ENCODE measurements around the gene PLD1. TPM values are rescaled to one million over a fixed set of nuclear protein-coding genes. Genes with fewer than 3 reads are reported as not detected.

Gene PLD1
- total RNA-seq, 1 experiment from 2014 or later, result 32.5 TPM

DNA sequence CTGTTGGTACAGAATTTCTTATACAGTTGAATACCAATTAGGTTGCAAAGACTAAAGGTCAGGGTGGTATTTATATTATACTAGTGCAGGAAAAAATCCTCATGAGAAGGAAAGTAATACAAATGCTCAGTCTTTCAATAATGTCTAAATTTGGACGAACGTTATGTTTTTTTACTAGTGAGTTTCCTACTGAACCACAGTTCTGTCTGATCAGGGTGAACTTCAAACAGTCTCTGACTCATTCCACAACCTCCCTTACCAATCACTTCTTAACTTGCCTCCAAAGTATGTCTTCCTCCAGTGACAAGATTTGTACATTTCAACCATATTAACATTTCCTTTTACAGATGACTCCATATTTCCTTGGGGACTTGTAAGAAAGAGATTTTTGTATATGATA, 36.3 kb upstream of the PLD1 start:
- TF ChIP-seq EZH2 (IDR thresholded peaks at IDR 0.05; ENCODE audit: low read depth), result no peak
- TF ChIP-seq, protein P1, sequence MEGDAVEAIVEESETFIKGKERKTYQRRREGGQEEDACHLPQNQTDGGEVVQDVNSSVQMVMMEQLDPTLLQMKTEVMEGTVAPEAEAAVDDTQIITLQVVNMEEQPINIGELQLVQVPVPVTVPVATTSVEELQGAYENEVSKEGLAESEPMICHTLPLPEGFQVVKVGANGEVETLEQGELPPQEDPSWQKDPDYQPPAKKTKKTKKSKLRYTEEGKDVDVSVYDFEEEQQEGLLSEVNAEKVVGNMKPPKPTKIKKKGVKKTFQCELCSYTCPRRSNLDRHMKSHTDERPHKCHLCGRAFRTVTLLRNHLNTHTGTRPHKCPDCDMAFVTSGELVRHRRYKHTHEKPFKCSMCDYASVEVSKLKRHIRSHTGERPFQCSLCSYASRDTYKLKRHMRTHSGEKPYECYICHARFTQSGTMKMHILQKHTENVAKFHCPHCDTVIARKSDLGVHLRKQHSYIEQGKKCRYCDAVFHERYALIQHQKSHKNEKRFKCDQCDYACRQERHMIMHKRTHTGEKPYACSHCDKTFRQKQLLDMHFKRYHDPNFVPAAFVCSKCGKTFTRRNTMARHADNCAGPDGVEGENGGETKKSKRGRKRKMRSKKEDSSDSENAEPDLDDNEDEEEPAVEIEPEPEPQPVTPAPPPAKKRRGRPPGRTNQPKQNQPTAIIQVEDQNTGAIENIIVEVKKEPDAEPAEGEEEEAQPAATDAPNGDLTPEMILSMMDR (conservative IDR thresholded peaks at IDR 0.05), result no peak
- DNase-seq, result peak in 1 of 2 experiments; percentile 35
- Histone ChIP-seq H2AFZ (no peak overlapping the region), H3K27me3 (ENCODE audit: insufficient read depth, low read depth) (no peaks in the 10 kb centered on the region), H3K9me3 (ENCODE audit: insufficient read depth, low read depth) (peaks cover 4% of the 10 kb centered on the region; the same call in 1 of the 2 replicates), H3F3A (ENCODE audit: insufficient read depth, low read depth) (peaks cover 16% of the 10 kb centered on the region), H3K4me3 (no peak overlapping the region), H3K4me2 (no peak overlapping the region), H3K4me1 (replicated peaks; ENCODE audit: insufficient read depth) (peaks cover 19% of the 10 kb centered on the region), H3K27ac (no peak overlapping the region), H3K36me3 (ENCODE audit: low read depth) (no peaks in the 10 kb centered on the region), H3K9me2 (ENCODE audit: insufficient read depth) (no peaks in the 10 kb centered on the region), H3K79me2 (ENCODE audit: low read depth) (no peaks in the 10 kb centered on the region), H4K20me1 (ENCODE audit: insufficient read depth) (no peaks in the 10 kb centered on the region)
- intact Hi-C loops (cut with micrococcal nuclease; ENCODE audit: unreplicated experiment), result loop anchor here (10.0 kb wide), 1 partner anchor 118 kb away; no protein-coding TSS in a partner anchor
- BruUV-seq (replicated peaks), result no TSS peak
- POLR2A ChIA-PET (ENCODE audit: unreplicated experiment), result no interaction called here
- CTCF ChIA-PET, result no interaction called here

DNA sequence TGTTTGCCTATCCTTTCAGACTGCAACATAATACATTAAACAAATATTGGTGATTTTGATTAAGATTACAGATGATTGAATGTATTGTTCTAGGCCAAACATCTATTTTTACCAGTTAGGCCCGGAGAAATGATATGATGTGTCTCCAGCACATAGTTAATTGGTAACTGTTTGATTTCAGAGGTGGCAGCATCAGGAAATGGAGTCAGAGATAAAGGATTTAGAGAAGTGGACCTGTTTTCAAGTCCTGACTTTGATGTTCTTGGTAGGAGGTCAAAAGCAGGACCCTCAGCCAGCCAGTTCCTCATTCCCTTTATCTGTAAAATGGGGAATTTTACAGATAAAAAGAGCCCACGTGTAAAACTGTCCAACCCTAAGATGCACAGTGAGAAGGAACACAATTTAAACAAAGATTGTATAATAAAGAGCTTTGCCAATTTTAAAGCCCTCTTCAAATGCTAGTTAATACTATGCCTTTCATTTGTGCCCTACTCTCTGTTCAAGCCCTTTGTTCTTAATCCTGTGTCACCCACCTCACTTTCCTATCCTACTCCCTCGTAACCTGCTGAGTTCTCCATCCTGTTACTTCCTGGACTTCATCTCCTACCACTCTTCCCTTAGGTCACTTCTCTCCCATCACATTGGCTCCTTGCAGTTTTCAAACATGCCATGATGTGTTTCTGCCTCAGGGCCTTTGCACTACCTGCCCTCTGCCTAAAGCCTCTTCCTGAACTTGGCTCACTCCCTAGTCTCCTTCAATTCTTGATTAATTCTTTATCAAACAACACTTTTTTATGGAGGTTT, 35.4 kb upstream of the PLD1 start:
- no peaks in the 10 kb centered on the region for H3K27me3 ChIP-seq (ENCODE audit: insufficient read depth, low read depth)
- peaks cover 16% of the 10 kb centered on the region for H3F3A ChIP-seq (ENCODE audit: insufficient read depth, low read depth)
- no peaks in the 10 kb centered on the region for H4K20me1 ChIP-seq (ENCODE audit: insufficient read depth)
- H3K4me1 ChIP-seq (replicated peaks; ENCODE audit: insufficient read depth), result peaks cover 19% of the 10 kb centered on the region
- no TSS peak for BruUV-seq (replicated peaks)
- no peak overlapping the region for H2AFZ ChIP-seq
- TF ChIP-seq, protein P1 (conservative IDR thresholded peaks at IDR 0.05), result no peak
- no peak for TF ChIP-seq EZH2 (IDR thresholded peaks at IDR 0.05; ENCODE audit: low read depth)
- no peaks in the 10 kb centered on the region for H3K36me3 ChIP-seq (ENCODE audit: low read depth)
- ChIA-PET POLR2A (ENCODE audit: unreplicated experiment) (no interaction called here), CTCF (no interaction called here)
- H3K27ac ChIP-seq, result no peak overlapping the region
- H3K9me2 ChIP-seq (ENCODE audit: insufficient read depth), result no peaks in the 10 kb centered on the region
- H3K4me3 ChIP-seq, result no peak overlapping the region
- intact Hi-C loops (cut with micrococcal nuclease; ENCODE audit: unreplicated experiment), result loop anchor here (1.0 to 10.0 kb wide), 4 partner anchors 29 to 194 kb away; partner anchors contain the start of gene FNDC3B
- no peaks in the 10 kb centered on the region for H3K79me2 ChIP-seq (ENCODE audit: low read depth)
- no peak overlapping the region for H3K4me2 ChIP-seq
- peaks cover 4% of the 10 kb centered on the region; the same call in 1 of the 2 replicates for H3K9me3 ChIP-seq (ENCODE audit: insufficient read depth, low read depth)
- peak in 1 of 2 experiments; percentile 59 for DNase-seq

DNA sequence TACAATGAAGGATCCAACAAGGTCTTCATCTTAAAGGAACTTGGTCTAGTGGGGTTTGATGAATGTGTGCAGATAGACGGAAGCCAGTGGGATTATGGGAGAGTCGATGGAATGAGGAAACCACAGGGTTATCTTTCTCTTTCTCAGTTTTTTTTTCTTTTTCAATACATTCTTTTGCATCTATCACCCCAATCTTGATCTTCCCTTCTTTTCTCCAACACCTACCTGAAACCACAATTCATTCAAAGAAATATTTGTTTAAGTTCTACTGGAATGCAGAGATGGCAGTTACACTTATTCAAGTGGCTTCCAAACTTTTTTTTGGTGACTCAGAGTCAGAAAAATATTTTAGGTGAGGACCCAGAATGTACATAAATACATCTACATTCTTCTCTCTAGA, 34.6 kb upstream of the PLD1 start:
- no peaks in the 10 kb centered on the region for H3K36me3 ChIP-seq (ENCODE audit: low read depth)
- peak in 1 of 2 experiments; percentile 93 for DNase-seq
- no peaks in the 10 kb centered on the region for H3K79me2 ChIP-seq (ENCODE audit: low read depth)
- TF ChIP-seq, protein P1 (conservative IDR thresholded peaks at IDR 0.05), result no peak
- no peak for TF ChIP-seq EZH2 (IDR thresholded peaks at IDR 0.05; ENCODE audit: low read depth)
- 0 out of 2 replicates have a peak overlapping the region, but pooled peaks have one; percentile 18 for H3K4me2 ChIP-seq
- ChIA-PET POLR2A (ENCODE audit: unreplicated experiment) (no interaction called here), CTCF (no interaction called here)
- no peaks in the 10 kb centered on the region for H4K20me1 ChIP-seq (ENCODE audit: insufficient read depth)
- H3K9me3 ChIP-seq (ENCODE audit: insufficient read depth, low read depth), result peaks cover 4% of the 10 kb centered on the region; the same call in 1 of the 2 replicates
- intact Hi-C loops (cut with micrococcal nuclease; ENCODE audit: unreplicated experiment), result loop anchor here (1.0 to 10.0 kb wide), 4 partner anchors 29 to 194 kb away; partner anchors contain the start of gene FNDC3B
- H3K9me2 ChIP-seq (ENCODE audit: insufficient read depth), result no peaks in the 10 kb centered on the region
- no TSS peak for BruUV-seq (replicated peaks)
- H3K4me1 ChIP-seq (replicated peaks; ENCODE audit: insufficient read depth), result peaks cover 19% of the 10 kb centered on the region
- H3K27me3 ChIP-seq (ENCODE audit: insufficient read depth, low read depth), result no peaks in the 10 kb centered on the region
- peak overlapping the region; percentile 20; the same call in 1 of the 2 replicates for H3K27ac ChIP-seq
- H2AFZ ChIP-seq, result no peak overlapping the region
- peaks cover 16% of the 10 kb centered on the region for H3F3A ChIP-seq (ENCODE audit: insufficient read depth, low read depth)
- H3K4me3 ChIP-seq, result no peak overlapping the region

All from PC-9 (cell line).